Calu3 (cell line): Measurements from ENCODE around the gene PLXNB2. TPM values are rescaled to one million over a fixed set of nuclear protein-coding genes. Genes with fewer than 3 reads are reported as not detected.

Experiments
- BruUV-seq: library from RNA; stranded (reverse); fragments of 400-500 nt; replicated peaks from 2 replicates; lab custom pipeline; 2021; lab: Mats Ljungman, UMichigan
- CTCF ChIA-PET: fragments of 300-600 bp; sonication (Branson Sonifier 250); formaldehyde crosslinking; loops from one replicate; lab custom pipeline; 2022; ENCODE audit warnings: antibody characterized with exemption; lab: Charles Lee
- DNase-seq: peaks from one replicate; pipeline ENCODE4 v3.0.0; 2022
- H3K27ac Mint-ChIP-seq: one replicate; pipeline ENCODE4 v1.8.0; 2022; ENCODE audit warnings: mixed read lengths; ENCODE audit not compliant: unreplicated experiment
- H3K27me3 Mint-ChIP-seq: one replicate; pipeline ENCODE4 v1.8.0; 2022; ENCODE audit warnings: mixed read lengths; ENCODE audit not compliant: unreplicated experiment
- H3K36me3 Mint-ChIP-seq: one replicate; pipeline ENCODE4 v1.8.0; 2022; ENCODE audit warnings: mild to moderate bottlenecking, moderate library complexity, mixed read lengths; ENCODE audit not compliant: insufficient read depth, unreplicated experiment
- H3K4me1 Mint-ChIP-seq: one replicate; pipeline ENCODE4 v1.8.0; 2022; ENCODE audit warnings: mild to moderate bottlenecking, low read depth, mixed read lengths; ENCODE audit not compliant: unreplicated experiment
- H3K4me3 Mint-ChIP-seq: one replicate; pipeline ENCODE4 v1.8.0; 2022; ENCODE audit warnings: mild to moderate bottlenecking, low read depth, moderate library complexity, mixed read lengths; ENCODE audit not compliant: unreplicated experiment
- H3K9me3 Mint-ChIP-seq: one replicate; pipeline ENCODE4 v1.8.0; 2022; ENCODE audit warnings: low read depth, mixed read lengths; ENCODE audit not compliant: unreplicated experiment
- intact Hi-C: fragments of 100-400 bp; cut with micrococcal nuclease; formaldehyde crosslinking; loops from one replicate; pipeline ENCODE4 v1.10.0; 2022; ENCODE audit not compliant: unreplicated experiment
- total RNA-seq: library from RNA; stranded (reverse); gene quantifications from 2 replicates; pipeline ENCODE4 v1.2.3, GENCODE V29; 2022
- TF ChIP-seq, protein P1 (sequence below): fragments of 200-600 bp; IDR thresholded peaks from one replicate; pipeline ENCODE4 v1.8.0; 2022; ENCODE audit warnings: antibody characterized with exemption; ENCODE audit not compliant: unreplicated experiment

Gene PLXNB2
- total RNA-seq, 1 experiment from 2014 or later, result 298 TPM

DNA sequence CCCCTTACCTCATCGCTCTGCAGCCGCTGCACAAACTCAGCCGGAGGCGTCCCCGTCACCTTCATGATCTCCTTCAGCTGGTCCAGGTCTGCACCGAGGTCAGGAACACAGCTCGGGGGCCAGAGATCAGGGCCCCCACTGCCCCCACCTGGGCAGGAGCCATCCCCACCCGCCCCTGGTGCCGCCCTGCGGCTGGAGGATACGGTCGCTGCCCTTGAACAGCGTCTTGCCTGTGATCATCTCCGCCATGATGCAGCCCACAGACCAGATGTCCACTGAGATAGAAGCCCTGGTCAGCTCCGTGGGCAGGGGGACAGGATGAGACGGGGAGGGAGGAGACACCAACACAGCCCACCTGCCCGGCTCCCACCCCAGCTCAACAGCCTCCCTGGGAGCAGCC lies 51.8 kb downstream of the PLXNB2 start:
- BruUV-seq, result no TSS peak
- H3K4me3 Mint-ChIP-seq, result no peak overlapping the region
- intact Hi-C loops, result no loop called here
- no peak overlapping the region for H3K27ac Mint-ChIP-seq
- no peaks in the 10 kb centered on the region for H3K9me3 Mint-ChIP-seq
- H3K27me3 Mint-ChIP-seq, result no peaks in the 10 kb centered on the region
- no peak for DNase-seq
- H3K4me1 Mint-ChIP-seq, result no peaks in the 10 kb centered on the region
- H3K36me3 Mint-ChIP-seq, result peaks cover 37% of the 10 kb centered on the region
- CTCF ChIA-PET, result no interaction called here
- TF ChIP-seq, protein P1, sequence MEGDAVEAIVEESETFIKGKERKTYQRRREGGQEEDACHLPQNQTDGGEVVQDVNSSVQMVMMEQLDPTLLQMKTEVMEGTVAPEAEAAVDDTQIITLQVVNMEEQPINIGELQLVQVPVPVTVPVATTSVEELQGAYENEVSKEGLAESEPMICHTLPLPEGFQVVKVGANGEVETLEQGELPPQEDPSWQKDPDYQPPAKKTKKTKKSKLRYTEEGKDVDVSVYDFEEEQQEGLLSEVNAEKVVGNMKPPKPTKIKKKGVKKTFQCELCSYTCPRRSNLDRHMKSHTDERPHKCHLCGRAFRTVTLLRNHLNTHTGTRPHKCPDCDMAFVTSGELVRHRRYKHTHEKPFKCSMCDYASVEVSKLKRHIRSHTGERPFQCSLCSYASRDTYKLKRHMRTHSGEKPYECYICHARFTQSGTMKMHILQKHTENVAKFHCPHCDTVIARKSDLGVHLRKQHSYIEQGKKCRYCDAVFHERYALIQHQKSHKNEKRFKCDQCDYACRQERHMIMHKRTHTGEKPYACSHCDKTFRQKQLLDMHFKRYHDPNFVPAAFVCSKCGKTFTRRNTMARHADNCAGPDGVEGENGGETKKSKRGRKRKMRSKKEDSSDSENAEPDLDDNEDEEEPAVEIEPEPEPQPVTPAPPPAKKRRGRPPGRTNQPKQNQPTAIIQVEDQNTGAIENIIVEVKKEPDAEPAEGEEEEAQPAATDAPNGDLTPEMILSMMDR, result no peak

GRCh38 chr22:50255099-50255498 lies 52.3 kb downstream of the PLXNB2 start:
- TF ChIP-seq, protein P1, result no peak
- H3K27me3 Mint-ChIP-seq, result no peaks in the 10 kb centered on the region
- DNase-seq, result no peak
- CTCF ChIA-PET, result no interaction called here
- H3K27ac Mint-ChIP-seq, result no peak overlapping the region
- peaks cover 42% of the 10 kb centered on the region for H3K36me3 Mint-ChIP-seq
- no peaks in the 10 kb centered on the region for H3K9me3 Mint-ChIP-seq
- no peak overlapping the region for H3K4me3 Mint-ChIP-seq
- no peaks in the 10 kb centered on the region for H3K4me1 Mint-ChIP-seq
- BruUV-seq, result no TSS peak
- intact Hi-C loops, result no loop called here

- Mint-ChIP-seq H3K36me3 (peaks cover 38% of the 10 kb centered on the region), H3K4me3 (no peak overlapping the region), H3K27ac (no peak overlapping the region), H3K27me3 (no peaks in the 10 kb centered on the region), H3K4me1 (no peaks in the 10 kb centered on the region), H3K9me3 (no peaks in the 10 kb centered on the region)
- intact Hi-C loops, result loop anchor here (2.0 kb wide), 1 partner anchor 89 kb away; the partner anchor contains the start of gene PPP6R2
- CTCF ChIA-PET, result no interaction called here
- TF ChIP-seq, protein P1, result no peak
- no peak for DNase-seq
- BruUV-seq, result no TSS peak
Measured at GRCh38 chr22:50253941-50254340, 53.5 kb downstream of the PLXNB2 start.

DNA sequence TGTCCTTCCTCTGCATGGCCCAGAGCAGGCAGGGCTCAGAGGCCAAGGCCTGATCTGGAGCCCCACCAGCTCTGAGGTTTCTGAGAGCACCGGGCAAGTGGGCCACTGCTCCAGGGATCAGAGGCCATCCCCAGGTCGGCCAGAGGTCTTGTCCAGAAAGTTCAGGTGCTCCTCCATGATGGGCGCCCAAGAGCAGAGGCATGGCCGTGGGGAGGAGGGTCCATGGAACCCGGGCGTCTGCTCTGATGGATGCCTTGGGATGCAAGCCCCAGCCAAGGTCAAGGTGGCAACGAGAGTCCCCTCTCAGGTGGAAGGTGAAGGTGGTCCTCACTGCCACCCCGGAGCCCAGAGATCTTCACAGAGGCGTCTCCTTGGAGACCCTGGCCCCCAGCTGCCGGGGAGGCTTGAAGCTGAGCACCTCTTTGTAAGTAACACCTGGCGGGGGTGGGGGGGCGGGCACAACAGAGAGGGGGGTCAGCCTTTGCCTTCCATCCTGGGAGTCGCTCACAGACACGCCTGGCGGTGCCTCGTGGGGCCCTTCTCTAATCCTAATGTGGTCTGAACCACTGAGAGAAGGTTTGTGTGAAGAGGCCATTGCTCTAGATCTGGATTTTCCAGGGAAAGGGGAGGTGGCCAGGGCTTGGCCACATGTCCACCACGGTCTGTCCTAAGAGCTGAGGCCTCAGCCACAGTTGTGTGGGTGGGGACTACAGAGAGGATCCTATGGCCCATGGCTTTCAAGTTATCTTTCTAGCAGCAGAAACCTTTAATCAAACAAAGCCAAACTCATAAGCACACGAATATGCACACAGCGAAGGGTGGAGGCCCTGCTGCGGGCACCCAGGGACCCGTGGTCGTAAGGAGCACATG lies 54.2 kb downstream of the PLXNB2 start:
- Mint-ChIP-seq H3K9me3 (no peaks in the 10 kb centered on the region), H3K4me3 (no peak overlapping the region), H3K4me1 (no peaks in the 10 kb centered on the region), H3K27ac (no peak overlapping the region), H3K36me3 (peaks cover 37% of the 10 kb centered on the region), H3K27me3 (no peaks in the 10 kb centered on the region)
- CTCF ChIA-PET, result interaction anchor here (0.5 to 1.3 kb wide), 6 partner anchors 12 to 127 kb away, joined by 3 to 8 read pairs (median 3); no protein-coding TSS in a partner anchor
- BruUV-seq, result no TSS peak
- TF ChIP-seq, protein P1, result no peak
- intact Hi-C loops, result loop anchor here (2.0 kb wide), 1 partner anchor 90 kb away; the partner anchor contains the start of gene PPP6R2
- DNase-seq, result no peak
